Activated CD4-positive, alpha-beta T cell treated with anti-CD3 and anti-CD28 coated beads, Interleukin-2, Interleukin-6, amounts not matched to agents 100 ng/mL and 50 ng/mL, durations not matched to agents 16 hours and 8 hours (primary cell): ENCODE data around the gene RET.

Source experiments
- DNase-seq: peaks from one replicate; pipeline ENCODE4 v3.0.0-alpha.2; 2020

Gene RET

DNA sequence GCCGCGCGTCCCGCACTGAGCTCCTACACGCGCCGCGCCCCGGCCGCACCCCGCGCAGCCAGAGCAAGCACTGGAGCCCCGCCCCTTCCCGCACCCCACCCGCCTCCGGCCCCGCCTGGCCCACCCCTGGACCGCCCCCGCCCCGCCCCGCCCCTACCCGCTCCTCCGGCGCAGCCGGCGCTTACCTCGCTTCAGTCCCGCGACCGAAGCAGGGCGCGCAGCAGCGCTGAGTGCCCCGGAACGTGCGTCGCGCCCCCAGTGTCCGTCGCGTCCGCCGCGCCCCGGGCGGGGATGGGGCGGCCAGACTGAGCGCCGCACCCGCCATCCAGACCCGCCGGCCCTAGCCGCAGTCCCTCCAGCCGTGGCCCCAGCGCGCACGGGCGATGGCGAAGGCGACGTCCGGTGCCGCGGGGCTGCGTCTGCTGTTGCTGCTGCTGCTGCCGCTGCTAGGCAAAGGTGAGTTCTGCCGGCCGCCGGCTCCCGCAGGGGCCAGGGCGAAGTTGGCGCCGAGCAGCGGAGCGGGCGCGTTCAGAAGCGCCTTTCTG lies at the start of gene RET:
Gene RET, plus strand, starts transcription at position 194 of the 545 bp plus-strand sequence. Its CDS starts 190 bp downstream, at position 384.
- DNase-seq, result peak; percentile 56

DNA sequence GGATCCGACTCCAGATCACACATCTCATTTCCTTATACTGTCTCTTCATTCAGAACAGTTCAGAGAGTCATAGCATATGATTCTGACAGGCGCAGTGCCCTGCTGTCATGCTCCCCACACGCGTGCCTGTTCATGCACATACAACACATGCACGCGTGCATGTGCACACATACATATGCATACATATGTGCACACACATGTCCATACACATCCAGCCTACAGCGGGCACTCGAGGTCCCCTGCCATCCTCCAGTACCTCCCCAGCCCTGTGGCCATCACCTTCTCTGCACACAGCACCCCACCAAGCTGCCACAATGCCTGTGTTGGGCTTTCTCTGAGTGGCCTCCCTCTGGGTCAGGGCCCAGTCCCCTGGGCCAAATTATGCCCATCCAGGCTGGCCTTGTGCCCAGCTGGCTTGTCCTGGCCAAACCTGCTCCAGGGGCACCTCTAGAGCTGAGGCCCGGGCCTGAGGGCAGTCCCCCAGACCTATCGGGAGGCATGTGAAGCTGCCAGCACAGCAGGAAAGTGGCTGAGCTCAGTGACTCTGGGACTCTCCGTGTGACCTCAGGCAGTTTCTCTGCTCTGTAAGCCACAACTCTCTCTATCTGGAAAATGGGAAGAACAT lies 49.4 kb upstream of the RET start:
- DNase-seq, result no peak

DNA sequence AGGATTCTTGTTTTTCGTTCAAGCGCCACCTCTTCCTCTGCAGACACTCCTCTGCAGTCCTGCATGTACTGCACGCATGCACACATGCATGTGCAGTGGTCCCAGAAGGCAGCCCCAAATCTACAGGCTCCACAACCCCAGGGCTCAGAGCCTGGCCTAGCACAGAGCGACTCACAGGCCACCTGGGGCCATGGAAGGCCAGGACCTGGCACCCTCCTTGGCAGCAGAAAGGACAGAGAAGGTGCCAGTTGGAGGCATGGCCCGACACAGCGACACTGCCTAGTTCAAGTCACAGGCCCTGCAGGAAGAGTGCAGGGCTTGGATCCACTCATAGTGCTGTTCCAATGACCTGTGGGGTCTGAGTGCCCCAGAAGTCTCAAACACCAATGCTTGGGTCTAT lies 48.7 kb upstream of the RET start:
- DNase-seq, result no peak

DNA sequence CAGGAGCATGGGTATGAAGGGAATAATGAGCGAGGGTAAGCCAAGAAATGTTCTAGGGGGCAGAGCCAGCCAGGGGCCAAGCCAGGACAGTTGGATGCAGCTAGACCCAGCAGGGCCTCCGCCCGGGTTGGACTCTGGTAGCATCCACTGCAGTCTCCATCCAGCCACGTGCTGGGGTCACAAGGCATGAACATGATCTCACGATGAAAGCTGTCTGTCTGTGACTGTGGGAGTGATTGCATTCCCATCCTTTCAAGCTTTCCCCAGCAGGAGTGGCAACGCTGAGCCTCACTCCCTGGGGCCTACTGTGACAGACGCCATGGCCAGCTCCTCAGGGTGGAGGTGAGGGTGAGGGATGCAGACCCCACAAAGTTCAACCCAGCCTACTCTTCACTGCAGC lies 47.8 kb upstream of the RET start:
- no peak for DNase-seq

DNA sequence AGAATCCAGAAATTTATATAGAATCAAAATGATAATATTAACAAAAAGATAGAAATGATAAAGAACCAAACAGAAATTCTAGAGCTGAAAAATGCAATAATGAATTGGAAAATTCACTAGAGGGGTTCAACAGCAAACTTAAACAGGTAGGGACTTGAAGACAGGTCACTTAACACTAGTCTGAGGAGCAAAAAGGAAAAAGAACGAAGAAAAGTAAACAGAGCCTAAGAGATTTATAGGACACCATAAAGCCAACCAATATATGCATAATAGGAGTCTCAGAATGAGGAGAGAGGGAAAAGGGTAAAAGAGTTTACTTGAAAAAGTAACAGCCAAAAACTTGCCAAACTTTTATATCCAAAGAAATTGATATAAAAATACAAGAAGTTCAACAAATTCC lies 44.3 kb upstream of the RET start:
- no peak for DNase-seq

DNA sequence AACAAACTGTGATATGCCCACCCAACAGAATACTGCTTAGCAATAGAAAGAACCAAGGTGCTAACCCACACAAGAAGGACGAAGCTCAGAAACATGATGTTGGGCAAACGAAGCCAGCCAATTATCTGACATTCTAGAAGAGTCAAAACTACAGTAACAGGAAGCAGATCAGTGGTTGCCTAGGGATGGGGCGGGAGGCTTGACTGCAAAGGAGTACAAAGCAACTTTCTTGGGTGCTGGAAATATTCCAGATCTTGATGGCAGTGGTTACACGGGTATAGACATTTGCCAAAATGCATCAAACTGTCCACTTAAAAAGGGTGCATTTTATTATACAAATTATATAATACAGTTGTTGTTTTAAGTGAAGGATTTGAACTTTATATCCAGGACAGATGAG lies 41.1 kb upstream of the RET start:
- no peak for DNase-seq

DNA sequence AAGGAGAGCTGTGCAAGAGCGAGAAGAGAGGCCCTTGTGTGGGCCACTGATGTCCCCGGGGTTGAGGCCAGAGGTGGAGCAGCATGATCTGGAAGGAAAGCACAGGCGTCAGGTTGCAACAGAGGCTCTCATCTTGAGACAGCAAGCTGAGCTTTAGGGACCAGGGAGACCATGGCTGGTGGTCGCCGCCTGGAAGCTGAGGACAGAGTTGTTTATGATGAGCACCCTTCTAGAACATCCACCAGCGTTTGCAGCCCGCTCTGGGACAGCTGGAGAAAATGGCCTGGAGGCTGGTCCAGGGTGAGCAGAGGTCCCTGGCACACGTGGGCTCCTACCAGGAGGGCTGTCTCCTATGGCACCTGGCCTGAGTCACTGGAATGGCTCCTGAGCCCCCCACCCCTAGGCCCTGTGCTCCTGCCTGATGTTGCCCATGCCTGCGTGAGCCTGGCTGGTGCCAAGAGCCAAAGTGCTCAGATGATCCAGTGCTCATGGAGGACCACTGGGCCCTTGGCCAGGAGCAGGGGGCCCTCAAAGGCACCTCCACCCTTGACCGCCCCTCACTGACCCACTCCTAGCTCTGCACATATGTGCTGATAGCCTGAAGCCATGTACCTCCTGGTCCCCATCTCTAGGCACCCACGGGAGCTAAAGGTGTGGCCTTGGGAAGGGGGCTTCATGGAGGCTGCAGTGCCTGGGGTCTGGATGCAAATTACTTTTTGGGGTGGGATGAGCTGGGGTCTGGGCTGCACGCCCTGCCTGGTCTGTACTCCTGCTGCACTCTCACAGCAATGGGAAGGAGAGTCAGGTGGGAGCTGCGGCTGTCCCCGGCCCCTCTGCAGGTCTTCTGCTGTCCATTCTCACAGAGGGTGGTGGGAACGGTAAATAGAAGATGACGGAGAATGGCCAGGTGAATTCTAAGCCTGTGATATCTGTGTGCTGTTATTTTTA lies 40.1 kb upstream of the RET start:
- DNase-seq, result no peak

DNA sequence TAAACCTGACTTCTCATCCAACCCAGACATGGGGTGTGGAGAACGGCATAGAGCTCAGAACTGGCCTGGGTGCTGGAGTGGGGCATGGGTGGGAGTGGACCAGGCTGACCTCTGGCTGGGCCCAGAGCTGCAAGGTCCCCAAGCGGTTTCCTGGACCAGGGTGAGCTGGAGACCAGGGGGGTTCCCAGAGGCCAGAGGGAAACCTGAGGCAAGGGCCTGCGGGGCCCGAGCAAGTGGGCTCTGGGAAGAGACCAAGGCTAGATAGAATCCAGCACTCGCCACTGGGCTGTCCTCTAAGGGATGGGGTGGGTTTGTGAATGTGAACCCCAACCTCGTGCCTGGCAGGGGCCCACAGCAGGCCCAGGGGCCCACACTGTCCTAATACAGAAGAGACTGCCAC lies 39.4 kb upstream of the RET start:
- no peak for DNase-seq

DNA sequence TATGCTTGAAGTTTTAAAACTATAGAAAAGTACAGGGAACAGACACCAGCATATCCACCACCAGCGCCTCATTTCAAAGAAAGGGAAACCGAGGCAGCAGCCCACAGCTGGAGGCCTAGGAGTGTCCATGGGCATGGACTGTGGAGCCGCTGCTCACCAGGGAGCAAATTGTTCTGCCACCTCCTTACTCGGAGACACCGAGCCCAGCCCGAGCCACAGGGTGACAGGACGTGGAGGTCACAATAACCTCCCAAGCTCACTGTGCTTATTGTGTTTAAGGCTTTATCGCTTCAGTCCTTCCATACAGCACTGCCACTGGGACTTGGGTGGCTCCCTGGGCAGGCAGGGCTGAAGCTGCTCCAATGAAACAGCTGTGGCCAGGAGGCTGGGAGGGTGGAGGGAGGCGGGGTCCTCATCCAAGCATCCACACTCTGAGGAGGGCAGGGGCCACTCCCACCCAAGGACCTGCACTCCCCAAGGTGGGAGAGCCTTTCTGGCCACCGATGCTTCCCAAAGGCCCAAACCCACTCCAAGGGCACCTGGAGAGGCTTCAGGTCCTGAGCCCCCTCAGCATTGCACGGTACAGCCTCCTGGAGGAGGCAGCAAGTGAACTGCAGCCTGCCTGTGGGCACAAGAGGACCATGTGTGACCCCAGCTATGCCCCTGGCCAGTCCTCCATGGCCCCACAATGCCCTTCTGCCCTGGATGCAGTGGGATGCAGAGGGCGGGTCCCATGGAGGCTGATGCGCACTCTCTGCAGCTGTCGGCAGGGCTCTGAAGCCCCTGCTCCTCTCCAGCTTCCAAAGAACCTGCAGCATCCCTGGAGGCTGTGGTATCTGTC lies 38.7 kb upstream of the RET start:
- no peak for DNase-seq

DNA sequence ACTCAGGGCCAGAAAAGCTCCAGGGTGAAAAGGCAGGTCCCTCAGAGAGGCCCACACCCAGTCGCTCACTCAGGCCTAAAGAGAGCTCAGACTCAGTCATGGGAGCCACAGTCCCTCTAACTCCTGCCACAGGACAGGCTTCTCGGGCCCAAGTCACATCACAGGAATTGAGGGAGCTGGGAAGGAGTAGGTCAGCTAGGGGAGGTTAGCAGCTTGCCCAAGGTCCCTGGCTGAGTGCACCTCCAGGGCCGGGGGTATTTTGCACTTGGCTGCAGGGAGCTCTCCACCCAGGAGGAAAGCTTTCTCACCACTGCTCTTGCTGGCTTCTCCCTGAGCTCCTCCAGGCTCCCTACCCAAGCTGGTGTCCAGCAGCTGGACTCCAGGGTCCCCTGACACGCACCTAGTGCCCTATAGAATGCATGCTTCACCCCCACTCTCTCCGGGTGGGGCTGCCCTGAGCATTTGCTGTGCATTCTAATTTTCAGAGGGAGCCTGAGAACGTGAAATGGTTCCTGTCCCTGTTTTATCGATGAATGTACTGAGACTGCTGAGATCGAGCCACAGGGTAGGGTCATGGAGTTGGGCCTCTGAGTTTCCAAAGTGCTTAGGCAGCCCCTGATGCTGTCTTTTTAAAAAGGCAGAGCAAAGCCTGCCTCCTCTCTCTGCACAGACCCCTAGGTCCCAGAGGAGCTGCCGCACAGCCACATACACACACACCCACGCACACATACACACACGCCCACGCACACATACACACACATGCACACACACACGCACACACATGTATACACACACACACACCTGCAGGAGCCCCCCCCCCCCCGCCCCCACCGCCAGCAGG lies 37.9 kb upstream of the RET start:
- DNase-seq, result no peak

DNA sequence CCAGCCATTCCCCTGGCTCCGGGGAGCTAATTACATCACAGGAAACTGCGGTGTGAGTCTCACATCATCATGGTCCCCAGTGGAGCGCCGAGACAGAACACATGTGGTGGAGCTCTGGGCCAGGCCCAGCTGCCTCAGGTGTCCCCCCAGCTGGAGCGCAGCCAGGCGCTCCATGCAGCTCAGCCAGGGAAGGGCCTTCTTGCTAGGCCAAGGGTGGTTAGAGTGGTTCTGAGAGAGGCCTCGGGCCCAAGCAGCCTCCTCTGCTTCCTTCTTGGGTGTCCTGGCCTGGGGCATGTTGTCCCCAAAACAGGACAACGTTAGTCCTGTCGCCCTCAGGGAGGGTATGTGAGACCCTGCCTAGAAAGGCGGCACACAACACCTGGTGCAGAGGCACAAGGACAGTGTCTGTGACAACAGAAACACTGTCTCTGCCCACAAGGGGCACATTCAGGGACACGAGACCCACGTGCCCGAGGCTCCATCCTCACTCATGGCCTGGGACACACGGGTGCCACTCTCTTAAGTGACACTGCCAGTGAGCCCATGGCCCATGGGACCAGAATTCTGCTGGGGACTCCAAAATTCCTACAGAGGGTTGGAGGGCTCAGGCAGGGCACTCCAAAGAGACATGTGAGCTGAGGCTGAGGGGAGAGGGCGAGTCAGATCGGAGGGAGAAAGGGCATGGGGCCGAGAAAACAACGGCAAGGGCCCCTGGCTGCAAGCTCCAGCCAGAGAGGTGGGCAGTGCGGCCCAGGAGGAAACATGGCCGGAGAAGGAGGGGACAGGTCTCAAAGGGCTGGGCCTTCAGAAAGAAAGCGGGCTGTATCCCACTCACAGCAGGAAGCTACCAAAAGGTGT lies 37.0 kb upstream of the RET start:
- no peak for DNase-seq

DNA sequence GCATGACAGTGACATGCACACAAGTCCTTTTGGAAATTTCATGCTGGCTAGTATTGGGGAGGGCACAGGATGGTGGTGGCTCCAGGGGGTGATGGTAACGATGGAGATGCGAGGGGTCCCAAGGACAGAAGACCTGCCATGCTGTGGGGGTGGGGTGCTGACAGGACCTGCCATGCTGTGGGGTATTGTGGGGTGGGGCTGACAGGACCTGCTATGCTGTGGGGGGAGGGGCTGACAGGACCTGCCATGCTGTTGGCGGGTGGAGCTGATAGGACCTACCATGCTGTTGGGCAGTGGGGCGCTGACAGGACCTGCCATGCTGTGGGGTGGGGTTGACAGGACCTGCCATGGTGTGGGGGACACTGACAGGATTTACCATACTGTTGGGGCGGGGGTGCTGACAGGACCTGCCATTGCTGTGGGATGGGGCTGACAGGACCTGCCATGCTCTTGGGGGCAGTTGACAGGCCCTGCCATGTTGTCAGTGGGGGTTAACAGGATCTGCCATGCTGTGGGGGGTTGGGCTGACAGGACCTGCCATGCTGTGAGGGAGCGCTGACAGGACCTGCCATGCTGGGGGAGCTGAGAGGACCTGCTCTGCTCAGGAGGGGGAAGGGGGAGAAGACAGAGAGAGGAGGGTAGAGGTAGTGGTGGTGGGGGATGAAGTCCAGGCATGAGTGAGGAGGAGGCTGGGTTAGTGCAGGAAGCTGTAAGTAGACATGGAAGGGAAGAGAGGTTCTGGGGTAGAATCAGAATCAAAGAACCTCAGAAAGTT lies 36.2 kb upstream of the RET start:
- no peak for DNase-seq

DNA sequence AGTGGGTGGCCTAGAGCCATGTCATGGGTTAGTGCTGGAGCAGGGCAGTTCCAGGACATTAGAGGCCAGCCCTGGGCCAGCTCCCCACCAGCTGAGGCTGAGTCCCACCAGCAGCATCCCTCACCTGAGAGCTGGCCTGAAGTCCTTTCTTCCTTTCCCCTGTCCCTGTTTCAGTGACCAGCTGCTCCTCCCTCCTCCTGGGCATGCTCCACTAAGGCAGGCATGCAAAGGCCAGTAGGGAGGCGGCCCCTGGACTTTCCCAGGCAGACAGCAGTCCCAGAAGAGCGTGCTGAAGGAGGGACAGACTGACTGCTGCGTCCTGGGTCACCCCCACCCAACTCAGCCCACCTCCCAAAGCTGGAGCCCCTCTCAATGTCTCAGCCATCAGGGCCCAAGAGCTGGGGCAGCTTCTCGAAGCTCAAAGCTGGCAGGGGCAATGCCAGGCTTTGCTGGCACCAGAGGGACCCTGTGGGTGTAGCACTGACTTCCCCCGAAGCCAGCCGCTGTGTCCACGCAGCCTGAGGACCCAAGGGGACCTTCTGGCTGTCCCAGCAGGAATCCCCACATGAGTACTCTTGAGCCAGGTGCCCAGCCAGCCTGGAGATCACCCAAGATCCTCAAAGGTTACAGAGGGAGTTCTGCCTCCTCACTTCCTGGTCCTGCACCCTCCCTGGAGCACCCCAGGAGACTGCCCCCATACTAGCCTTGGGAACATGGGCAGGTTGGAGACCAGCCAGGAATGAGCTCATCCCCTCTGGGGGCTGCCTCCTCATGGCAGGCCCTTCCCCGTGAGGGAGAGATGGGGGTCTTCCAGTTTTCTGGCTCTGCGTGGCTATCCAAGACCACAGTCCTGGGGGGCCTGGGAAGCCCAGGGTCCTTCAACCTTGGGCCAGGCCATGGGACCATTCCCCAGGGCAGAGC lies 35.2 kb upstream of the RET start:
- DNase-seq, result no peak

DNA sequence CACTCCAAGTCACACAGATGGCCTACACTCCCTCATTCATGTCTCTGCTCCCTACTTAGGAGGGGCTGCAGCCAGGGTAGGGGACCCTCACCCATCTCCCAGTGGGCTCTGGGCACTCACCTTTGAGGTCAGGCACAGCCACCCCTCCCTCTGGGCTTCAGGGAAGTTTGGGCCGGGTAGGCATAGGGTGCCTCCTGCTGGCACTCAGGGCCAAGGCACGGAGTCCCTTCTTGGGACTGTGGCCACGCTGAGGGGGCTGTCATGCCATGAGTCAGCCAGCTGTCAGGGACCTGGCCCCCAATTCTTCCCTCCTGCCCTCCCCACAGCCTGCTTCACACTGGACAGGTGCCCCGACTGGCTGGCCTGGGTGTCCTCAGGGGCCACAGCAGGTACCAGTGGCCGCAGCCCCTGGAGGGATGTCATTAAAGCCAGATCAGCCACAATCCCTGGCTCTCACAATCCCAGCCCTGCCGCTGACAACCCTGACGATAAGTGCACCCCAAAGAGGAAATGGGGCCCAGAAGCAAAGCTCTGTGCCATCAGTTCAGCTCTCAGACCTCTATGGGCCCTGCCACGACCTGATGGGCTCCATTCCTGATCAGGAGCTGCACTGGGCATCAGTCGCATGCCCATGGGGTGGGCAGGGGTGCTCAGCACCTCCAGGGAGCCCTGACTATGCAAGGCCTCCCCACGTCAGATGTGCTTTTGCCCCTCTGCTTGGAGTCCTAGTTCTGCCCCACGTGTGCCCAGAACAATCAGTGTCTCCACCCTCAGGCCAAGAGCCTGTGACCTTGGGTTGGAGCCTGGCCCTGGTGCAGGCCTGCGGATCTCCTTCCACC lies 34.1 kb upstream of the RET start:
- DNase-seq, result no peak

DNA sequence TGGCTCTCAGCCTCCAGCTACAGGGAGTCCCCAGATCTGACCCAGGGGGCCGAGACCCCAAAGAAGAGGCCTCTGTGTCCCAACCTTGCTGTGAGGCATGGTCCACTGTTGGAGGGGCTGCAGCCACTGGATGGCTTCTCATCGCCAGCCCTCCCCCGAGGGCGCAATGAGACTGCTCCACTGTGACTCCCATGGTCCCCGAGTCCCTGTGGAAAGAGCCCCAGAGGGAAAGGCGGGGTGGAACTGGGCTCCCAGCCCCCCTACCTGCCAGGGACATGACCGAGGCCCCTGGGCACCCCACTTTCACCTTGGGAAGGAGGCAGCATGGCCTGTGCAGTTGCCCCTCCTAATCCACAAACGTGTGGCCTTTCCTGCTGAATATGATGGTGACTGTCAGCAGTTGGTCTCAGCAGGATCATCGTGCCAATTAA lies 33.5 kb upstream of the RET start:
- no peak for DNase-seq

DNA sequence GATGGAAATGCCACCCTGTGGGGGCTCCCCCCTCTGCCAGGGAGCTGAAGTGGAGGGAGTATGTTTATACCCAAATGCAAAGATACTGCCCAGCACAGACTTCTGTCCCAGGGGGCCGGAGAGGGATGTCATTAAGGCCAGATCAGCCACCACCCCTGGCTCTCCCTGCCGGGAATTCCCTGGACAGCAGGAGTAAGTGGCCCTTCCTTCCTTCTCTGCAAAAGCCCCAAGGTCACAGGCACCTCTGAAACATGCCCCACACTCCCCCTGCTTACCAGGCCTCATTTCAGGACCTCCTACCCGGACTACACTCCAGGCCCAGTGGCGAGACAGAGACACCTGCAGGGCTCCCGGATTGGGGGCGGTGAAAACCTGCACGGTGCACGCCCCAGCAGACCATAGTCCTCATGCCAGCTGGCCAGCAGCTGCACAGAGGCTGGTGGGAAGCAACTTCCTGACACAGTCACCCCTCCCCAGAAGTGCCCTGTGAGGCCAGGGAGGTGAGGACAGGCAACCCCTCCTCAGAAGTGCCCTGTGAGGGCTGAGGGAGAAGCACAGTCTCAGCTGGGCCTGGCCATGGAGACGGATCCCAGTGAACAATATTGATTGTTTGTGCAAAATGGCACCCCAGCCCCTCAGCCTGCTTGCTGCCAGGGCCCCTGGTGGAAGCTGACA lies 33.0 kb upstream of the RET start:
- no peak for DNase-seq

DNA sequence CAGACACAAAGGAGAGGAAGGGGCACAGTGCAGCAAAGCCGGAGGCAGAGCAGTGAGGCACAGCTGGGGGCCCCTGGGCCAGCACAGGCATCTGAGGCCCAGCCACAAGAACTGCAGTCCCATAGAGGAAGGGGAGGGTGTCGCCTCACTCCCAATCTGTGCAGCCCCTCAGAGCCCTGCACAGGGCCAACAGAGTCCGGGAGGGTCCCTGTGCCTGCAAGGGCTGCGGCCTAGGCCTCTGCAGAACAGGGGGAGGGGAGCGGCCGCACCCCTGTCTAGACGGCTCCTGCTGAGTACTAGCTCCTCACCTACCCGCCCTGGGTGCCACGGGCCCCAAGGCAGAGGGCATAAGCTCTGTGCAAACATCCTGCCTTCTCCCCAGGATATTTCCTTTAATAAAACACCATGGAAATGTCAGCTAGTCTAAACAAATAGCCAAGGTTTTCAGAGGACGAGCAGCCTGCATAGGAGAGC lies 32.4 kb upstream of the RET start:
- no peak for DNase-seq
